HG03460 (cell line): ENCODE data around the gene DLG2.
"Not testable (repeated sequence)": the region's sequence is repeated elsewhere in the genome, so short reads cannot be mapped to it uniquely, and the experiment has no call there.

Experiments used
- ATAC-seq: cut with Tn5 transposase; IDR thresholded peaks from one replicate; pipeline ENCODE4 v1.9.1; 2021; ENCODE audit not compliant: unreplicated experiment

DLG2 gene

DNA sequence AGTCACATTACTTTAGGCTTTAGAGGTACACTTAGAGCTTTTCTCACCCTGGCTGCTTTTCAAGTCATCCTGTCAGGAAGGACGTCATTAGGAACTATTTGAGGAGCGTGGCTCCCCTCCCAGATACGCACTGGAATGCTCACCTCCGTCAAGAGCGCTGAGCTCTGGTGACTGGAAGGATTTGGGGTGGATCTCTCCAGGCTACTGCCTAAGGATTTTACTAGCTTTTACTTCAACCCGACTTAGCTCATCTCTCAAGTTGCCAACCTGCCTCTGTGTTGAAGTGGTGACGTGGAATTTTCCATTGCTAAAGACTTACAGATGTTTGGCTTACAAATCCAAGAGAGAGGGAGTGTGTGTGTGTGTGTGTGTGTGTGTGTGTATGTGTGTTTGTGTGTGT, 1985.6 kb downstream of the DLG2 start:
- no peak for ATAC-seq

DNA sequence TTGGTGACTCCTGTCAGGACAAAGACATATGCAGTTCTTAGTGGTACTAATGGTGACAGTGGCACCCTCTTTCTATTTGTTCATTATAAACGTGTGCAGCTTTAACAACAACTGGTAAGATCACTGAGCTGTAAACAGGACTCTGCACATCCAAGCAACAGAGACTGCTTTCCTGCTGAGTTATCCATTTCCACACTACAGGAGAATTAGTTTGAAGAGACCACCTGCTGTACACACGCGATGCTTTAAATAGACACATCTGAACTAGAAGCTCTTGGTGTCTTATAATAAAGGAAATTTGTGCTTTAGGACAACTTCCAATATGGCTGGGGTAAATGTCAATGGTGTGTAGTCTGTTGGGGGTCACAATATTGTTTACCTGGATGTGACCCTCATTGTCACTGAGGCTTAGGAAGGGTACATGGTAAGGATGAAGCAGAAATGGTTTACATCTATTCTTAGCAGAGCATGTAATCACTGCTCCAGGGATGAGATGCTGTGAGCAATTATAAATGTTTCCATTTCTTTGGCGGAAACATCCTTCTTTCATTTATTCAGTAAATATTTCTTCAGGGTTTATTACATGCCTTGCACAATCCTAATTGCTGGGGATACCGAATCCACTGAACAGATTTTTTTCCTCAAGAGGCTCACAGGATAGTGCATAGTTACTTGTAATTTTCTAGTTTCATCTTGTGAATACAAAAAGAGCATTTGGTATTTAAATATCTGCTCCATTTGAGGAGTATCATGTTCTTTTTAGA, 1987.0 kb downstream of the DLG2 start:
- no peak for ATAC-seq

DNA sequence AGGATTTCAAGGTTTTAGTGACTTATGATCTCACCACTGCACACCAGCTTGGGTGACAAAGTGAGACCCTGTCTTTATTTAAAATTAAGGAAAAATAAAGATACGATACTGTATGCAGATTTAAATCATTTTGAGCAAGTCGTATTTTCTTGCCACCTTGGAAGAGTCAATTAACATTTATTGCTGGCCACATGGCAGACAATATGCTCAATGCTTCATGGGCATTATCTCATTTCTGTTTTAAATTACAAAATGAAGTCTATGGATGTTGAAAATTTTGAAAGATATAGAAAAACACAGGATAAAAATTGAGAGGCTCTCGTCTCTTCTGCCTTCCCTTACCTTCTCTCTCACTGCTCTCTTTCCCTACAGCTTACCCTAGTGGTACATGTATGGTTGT, 1992.0 kb downstream of the DLG2 start:
- ATAC-seq: no peak

- ATAC-seq: no peak
Measured at GRCh38 chr11:83630211-83630610, 1996.9 kb downstream of the DLG2 start.

DNA sequence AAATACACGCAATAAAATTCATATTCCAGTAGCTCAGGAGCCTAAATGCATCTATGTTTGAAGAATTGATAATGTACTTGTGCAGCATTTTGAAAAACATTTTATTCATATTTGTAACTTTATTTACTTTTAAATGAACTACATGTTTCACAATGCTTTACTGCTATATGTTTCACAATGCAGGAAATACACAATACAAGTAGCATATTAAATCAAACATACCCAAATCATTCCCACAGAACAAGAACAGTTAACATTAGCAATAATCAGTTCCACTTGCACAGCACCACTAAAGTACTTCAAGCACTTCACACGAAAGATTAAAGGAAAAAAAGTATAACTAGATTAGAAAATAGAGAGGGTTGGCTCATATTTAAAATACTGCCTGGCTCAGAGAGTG, 1997.4 kb downstream of the DLG2 start:
- no peak for ATAC-seq

DNA sequence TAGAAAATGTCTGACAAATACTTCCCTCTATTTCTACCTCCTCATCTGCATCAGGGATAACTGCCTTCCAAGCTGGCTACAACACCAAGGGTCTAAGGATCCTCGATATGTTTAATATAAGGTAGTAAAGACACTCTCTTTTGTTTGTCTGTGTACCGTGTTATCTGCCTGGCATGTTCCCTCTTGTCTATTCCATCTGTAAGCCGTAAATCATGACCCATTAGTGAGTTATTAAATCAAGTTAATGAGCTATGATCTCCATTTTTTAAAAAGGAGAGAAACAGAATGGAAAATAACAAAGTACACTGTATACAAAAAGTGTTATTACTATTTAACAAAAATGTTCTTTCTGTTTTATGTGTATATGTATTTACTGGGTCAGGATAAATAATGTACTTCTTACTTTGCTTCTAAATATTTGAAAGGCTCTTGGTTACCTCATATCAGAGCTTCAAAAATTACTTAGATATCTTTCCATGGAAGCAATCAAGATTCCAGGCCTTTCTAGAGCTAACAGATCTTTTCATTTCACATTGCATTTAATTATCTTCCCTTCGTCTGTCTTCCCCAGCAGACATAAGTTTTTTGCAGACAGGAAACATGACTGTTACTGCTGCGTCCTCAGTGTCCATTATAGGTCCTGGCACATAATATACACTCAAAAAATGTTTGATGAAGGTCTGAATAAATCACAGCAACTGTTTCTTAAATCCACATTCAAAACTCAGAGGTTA, 1998.4 kb downstream of the DLG2 start:
- ATAC-seq: no peak

- no peak for ATAC-seq
Measured at GRCh38 chr11:83625336-83625735, 2001.8 kb downstream of the DLG2 start.

GRCh38 chr11:83617671-83618070, 2009.5 kb downstream of the DLG2 start:
- ATAC-seq: no peak

DNA sequence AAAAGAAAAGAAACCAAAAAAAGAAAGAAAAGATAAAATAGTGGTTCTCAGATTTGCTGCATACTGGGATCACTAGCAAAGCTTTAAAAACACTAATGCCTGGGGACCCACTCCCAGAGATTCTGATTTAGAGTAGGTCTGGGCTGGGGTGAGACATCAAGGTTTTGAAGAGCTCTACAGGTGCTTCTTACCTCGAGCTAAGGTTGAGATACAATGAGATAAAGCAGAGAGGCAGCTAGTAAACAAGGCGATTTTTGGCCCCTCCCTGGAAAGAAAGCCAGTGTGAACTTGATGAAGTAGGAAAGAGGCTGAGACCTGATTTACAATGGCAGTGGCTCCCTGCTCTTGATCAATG, 2013.4 kb downstream of the DLG2 start:
- peak; percentile 26 for ATAC-seq

- peak; percentile 88 for ATAC-seq
Measured at GRCh38 chr11:83612891-83613766, 2014.0 kb downstream of the DLG2 start.

- ATAC-seq: no peak
Measured at GRCh38 chr11:83611600-83611999, 2015.5 kb downstream of the DLG2 start.

DNA sequence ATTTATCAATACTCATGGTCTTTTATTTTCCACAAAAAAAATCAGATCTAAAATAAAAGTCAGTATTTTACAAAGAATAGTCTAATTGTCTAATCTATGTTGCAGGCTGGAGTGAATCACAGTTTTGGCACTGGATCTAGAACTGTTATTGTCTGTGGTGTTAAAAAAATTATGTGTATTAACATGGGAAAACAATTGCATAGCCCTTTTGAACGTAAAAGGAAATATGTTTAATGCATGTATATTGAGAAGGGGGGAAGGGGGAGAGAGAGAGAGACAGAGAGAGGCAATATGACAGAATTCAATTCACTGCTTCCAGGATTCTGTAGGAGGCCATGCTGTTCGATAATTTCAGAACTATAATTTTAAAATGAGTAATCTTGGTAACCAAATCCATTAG, 2016.1 kb downstream of the DLG2 start:
- no peak for ATAC-seq

DNA sequence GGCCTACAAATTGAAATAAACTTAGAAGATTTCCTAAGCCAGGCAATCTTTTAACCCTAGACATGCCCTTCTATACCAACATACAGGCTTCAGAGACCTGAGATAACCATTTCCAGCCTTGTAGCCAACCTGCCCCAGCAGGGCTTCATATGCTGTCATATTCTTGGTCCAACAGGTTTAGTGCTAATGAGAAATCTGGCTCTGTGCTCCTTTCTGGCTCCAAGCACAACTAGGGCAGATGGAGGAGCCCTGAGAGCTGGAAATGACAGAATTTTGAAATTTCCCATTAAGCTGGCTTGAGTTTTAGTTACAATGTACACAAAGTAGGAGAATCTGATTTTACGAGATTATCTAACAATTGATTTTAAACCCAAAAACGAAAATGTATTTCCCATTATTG, 2018.0 kb downstream of the DLG2 start:
- ATAC-seq: no peak

GRCh38 chr11:83608571-83608970, 2018.6 kb downstream of the DLG2 start:
- ATAC-seq: no peak

DNA sequence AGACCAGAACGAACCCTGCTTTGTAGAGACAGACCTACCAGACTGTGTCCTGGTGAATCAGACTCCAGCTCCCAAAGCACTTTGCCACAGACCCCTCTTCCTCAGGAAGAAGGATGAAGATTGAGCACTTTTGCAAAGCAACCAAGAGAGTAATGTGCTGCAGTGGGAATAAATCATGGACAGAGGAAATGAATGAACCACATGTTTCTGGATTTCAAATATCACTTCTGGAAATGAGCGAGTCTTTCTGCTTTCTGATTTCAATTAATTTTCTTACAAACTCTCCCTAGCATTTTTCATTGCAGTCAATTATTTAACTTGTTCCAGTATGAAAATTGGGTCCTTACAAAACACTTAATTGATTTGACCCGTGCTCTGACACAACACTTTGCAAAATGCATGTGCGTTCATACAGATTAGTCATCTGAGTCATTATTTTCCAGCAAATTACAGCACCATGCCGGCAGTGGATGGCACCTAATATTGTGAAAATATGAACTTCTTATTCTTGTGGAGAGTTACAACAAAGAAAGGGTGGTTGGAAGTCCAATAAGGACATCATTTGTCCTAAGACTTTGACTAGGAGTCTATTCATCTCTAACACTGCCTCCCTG, 2025.1 kb downstream of the DLG2 start:
- no peak for ATAC-seq

DNA sequence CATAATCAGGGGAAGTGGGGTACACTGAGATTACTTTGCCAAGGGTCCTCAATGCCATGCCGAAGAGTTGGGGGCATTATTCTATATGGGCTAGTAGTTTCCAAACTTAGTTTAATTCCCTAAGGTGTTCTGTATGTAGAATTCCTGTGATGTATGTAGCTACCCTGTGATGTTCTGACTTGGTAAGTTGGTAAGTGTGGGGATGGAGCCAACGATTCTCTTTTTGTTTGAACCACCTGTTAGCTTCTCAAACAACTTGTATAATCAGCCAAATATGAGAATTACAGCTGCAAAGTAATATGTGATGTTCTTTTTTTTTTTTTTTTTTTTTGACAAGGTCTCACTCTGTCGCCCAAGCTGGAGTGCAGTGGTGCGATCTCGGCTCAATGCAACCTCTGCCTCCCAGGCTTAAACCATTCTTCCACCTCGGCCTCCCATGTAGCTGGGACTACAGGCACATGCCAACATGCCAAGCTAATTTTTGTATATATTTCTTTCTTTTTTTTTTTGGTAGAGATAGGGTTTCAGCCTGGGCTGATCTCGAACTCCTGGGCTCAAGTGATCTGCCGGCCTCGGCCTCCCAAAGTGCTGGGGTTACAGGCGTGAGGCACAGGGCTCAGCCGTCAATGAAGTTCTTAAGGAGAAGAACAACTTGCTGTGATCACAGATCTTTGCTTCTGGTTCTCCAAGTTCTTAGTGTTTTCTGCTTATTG, 2025.8 kb downstream of the DLG2 start:
- no peak for ATAC-seq

DNA sequence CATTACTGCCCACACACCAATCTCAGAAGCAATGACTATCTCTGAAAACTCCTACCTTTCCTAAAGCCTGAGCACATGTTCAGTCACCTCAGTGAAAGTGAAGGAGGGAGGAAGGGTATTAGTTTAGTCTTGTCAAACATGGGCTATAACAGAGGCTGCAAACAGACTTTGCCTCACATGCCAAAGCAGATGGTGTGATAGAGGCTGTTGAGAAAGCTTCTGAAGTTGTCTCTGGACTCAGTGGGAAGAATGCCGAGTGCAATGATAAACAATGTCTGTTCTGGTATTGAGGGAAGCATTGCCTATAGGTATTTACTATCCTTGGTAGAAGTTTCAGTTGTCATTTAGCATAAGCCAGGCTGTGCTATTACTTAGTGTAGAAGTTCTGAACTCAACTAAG, 2026.5 kb downstream of the DLG2 start:
- ATAC-seq: no peak

DNA sequence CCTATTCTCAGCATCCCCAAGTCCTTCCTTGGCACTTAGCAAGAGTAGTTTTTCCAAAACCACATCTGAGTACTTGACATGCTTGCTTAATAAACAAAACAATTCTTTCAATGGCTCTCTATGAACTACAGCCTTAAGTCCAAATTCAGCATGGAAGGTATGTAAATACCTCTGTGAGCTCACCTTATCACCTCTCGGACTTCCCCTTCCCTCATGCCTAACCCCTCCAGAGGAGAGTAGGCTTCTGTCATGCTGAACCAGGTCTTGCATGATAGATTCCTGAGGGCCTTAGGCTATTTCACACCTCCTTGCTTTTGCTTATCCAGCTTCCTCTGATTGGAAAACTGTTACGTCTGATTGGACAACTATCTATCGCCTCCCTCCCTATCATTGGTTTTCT, 2028.1 kb downstream of the DLG2 start:
- ATAC-seq: no peak

GRCh38 chr11:83587797-83588196, 2039.3 kb downstream of the DLG2 start:
- not testable (repeated sequence) for ATAC-seq

- ATAC-seq: peak; percentile 91
Measured at GRCh38 chr11:83583757-83584366, 2043.3 kb downstream of the DLG2 start.
